ENCODE data around the gene CASP1. TPM values are rescaled to one million over a fixed set of nuclear protein-coding genes. Genes with fewer than 3 reads are reported as not detected.

Gene CASP1
- total RNA-seq, 1 experiment from 2014 or later: not detected

- Histone ChIP-seq H4K5ac (ENCODE audit: insufficient read length, low read depth, low read length) (no peak overlapping the region), H2AFZ (ENCODE audit: low read length) (no peak overlapping the region), H2BK12ac (ENCODE audit: insufficient read length, low read depth, low read length) (no peak overlapping the region), H3K9me3 (ENCODE audit: control insufficient read depth, low read depth, low read length) (no peaks in the 10 kb centered on the region), H2BK15ac (ENCODE audit: low read depth, low read length) (no peak overlapping the region), H2AK5ac (ENCODE audit: insufficient read length, low read length) (no peak overlapping the region), H3K9ac (ENCODE audit: extremely low read depth, insufficient read length, low read length) (no peak overlapping the region), H2BK20ac (ENCODE audit: low read depth, low read length, poor library complexity, severe bottlenecking) (no peak overlapping the region), H3K79me2 (ENCODE audit: insufficient read depth, low read length) (no peaks in the 10 kb centered on the region), H3K14ac (ENCODE audit: insufficient read depth, low read length) (no peak overlapping the region), H3K27me3 (ENCODE audit: insufficient read depth, low read length) (no peaks in the 10 kb centered on the region), H4K8ac (replicated peaks; ENCODE audit: insufficient read length, low read depth, low read length) (no peak overlapping the region), H2BK120ac (ENCODE audit: low read depth, low read length, poor library complexity, severe bottlenecking) (no peak overlapping the region), H3K79me1 (ENCODE audit: insufficient read depth, low read depth, low read length, poor library complexity, severe bottlenecking) (no peaks in the 10 kb centered on the region), H3K27ac (ENCODE audit: insufficient read length, low read depth, low read length) (no peak overlapping the region), H3T11ph (ENCODE audit: low read length) (no peak overlapping the region), H3K18ac (ENCODE audit: insufficient read length, low read depth, low read length) (no peak overlapping the region), H3K56ac (ENCODE audit: insufficient read length, low read depth, low read length) (no peak overlapping the region), H3K4ac (ENCODE audit: low read depth, low read length) (no peak overlapping the region), H4K20me1 (ENCODE audit: control insufficient read depth, insufficient read depth, insufficient read length) (no peaks in the 10 kb centered on the region), H3K4me2 (ENCODE audit: insufficient read depth, insufficient read length, low read length) (no peak overlapping the region), H3K23ac (ENCODE audit: insufficient read length, low read depth, low read length) (no peak overlapping the region), H2BK5ac (ENCODE audit: insufficient read length, low read length) (no peak overlapping the region), H3K23me2 (ENCODE audit: insufficient read length, low read depth, low read length, poor library complexity, severe bottlenecking) (no peaks in the 10 kb centered on the region), H3K4me1 (ENCODE audit: insufficient read depth, low read length) (no peaks in the 10 kb centered on the region), H4K91ac (ENCODE audit: insufficient read length, low read depth, low read length) (no peak overlapping the region)
- Mint-ChIP-seq H3K4me1 (no peaks in the 10 kb centered on the region), H3K27me3 (ENCODE audit: low read depth) (no peaks in the 10 kb centered on the region), H3K9me3 (no peaks in the 10 kb centered on the region), H3K36me3 (ENCODE audit: insufficient read depth in 1 of 3, low read depth in 3 of 3) (no peaks in the 10 kb centered on the region), H3K27ac (no peak overlapping the region), H3K4me3 (no peak overlapping the region)
- DNase-seq: no peak
- TF ChIP-seq CTCF (conservative IDR thresholded peaks at IDR 0.05): no peak
- WGBS (ENCODE audit: extremely low coverage, insufficient read length, low lambda C conversion rate): no CpG with 5 or more reads among the region's 2 CpGs
Observed at GRCh38 chr11:105051559-105051958, 16.6 kb upstream of the CASP1 start.

Measured in H9 (cell line).